NCI-H1436 treated with DMSO at 0.1 percent for 48 hours (cell line): ENCODE data around the gene LPCAT1.
"Not testable (repeated sequence)": the region's sequence is repeated elsewhere in the genome, so short reads cannot be mapped to it uniquely, and the experiment has no call there.

Experiments used
- DNase-seq: peaks from one replicate; lab custom pipeline; 2025; lab: John Stamatoyannopoulos, UW

LPCAT1 gene

DNA sequence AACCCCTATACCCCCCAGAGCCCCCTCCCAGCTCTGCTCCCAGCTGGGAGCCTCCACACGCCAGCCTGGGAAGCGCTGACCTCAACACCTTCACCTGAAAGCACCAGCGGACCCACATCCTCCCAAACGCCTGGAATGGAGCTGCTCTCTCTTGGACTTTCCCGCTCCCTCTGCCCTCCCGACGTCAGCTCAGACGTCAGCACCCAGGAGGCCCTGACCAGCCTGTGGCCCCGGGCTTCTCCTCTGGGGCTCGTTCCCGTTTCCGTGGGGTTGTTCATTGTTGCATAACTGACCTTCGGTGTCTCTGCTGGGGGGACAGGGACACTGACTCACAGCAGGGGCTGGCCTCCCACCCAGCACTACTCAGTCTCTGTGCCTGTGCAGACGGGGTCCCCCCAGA, 43.5 kb downstream of the LPCAT1 start:
- DNase-seq = no peak

DNA sequence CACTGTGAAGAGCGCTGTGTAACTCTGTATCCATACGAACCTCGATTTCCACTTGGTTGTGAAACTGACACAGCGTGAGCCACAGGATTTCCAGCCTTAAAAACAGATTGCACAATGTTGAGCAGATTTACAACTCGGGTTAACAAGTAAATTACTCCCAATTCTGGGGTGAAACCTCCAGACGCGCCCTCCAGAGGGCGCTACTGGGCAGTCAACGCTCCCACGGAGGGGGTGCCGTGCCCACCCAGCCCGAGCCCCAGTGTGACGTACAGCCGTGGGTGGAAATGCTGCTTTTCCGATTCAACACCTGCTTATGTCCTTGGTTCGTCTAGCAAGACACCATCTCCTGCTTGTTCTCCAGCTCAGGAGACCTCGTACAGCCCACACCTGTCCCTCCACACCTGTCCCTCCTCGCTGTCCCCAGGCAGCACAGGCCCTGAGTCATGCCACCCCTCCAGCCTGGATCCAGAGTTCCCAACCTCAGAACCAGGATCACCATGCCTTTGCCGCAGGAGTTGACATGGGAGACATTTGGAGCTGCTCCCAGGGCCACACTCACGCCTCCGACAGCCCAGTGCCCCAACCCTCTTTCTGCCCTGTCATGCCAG, 44.1 kb downstream of the LPCAT1 start:
- DNase-seq = no peak

DNA sequence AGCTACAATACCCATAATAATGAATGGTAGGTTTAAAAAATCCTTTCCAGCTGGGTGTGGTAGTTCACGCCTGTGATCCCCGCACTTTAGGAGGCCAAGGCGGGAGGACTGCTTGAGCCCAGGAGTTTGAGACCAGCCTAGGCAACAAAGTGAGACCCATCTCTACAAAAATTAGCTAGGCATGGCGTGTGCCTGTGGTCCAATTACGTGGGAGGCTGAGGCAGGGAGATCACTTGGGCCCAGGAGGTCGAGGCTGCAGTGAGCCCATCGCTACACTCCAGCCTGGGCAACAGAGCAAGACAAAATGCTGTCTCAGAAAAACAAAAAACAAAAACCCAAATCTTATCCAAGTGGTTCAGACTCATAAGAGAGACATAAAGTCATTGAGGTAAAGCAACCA, 44.7 kb downstream of the LPCAT1 start:
- no peak for DNase-seq

DNA sequence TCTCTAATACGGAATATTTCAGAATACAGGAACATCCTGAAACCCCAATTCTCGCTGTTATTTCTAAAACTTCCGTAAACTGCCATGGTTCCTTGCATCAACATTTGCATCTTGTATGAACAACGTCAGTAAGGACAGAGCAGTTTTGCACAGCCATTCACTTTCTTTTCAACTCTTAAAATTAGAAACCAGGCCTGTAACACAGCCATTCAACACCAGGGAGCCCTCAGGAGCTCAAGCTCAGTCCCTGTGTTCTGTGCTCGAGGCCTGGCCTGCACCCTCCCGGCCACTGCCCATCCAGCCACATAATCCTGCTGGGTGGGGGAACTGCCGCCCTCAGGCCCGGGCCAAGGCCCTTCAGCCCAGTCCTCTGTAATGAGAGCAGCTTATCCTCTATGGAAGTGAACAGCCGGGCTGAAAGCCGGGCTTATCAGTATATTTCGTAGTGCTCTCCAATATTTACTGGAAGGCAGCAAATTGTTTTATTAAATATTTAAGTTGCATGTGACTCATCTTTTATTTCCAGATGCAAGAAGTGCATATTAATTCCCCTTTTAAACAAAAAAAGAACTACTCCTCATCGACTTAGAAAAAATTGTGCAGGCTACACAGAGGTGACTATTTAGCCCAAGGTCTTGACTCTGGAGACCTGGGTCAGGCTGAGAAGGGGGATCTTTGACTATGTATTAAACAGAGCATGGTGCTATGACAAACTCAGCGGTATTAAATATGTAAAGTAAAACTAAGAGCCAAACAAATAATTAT, 45.3 kb downstream of the LPCAT1 start:
- DNase-seq = no peak

DNA sequence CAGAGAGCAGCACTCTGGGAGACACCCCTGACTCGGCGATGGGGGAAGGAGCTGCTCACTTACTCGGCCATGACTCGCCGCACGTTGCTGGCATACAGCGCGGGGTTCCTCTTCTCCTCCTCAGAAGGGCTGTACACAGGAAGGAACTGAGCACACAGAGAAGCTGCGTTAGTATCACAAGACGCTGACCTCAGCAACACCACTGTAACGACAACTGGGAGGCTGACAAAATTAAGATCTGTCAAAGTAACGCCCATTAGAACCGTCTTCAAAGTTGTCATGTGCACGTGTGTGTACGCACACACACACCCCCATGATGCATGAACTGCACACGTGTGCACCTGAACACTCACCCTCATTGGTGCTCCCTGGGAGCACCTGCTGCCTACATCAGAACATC, 46.4 kb downstream of the LPCAT1 start:
- DNase-seq = no peak

DNA sequence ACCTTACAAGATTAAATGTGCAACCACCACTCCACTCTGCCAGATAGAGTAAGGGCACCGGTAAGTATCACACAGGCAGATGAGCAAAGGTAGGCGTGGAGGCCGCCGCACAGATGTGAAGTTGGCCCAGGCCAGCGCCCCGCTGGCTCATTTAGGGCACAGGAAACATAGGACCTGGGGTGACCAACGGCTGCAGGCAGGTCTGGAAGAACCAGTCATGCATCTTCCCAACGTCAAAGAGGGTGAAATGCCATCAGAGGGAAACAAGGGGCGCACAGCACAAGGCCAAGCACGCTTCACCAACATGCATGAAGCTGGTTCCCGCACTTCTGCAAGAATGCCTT, 46.8 kb downstream of the LPCAT1 start:
- DNase-seq = no peak

DNA sequence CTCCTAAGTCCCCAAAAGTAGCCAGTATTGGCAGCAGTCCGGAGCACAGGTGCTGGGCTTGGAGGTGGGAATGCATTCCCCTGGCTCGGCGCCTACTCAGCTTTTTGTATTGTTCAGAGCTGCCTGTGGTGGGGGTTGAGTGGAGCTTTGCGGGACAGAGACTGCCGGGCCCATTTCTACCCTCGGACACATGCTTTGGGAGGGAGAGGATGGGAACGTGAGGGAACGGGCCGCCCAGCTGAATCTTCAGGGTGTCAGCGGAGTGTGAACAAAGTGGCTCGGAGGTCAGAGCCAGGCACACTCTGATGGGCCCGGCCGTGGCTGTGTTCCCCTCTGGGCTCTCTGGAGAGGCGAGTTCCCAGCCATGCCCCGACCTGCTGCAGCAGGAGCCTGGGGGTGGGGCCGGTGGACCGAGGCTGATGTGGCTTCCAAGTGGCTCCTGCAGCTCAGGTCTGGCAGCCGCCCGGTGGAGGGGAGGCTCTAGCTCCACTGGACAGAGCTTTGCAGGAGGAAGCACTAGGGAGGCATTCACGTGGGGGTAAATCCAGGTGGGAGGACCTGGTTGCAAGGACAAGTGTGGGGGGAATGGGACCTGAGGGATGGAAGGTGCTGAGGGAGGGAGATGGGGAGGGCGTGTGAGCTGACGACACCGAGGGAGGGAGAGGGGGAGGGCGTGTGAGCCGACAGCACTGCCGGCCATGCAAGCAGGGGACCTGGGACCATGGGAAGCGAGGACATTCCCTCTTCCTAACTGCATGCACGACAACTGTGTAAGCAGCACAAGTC, 47.4 kb downstream of the LPCAT1 start:
- no peak for DNase-seq

DNA sequence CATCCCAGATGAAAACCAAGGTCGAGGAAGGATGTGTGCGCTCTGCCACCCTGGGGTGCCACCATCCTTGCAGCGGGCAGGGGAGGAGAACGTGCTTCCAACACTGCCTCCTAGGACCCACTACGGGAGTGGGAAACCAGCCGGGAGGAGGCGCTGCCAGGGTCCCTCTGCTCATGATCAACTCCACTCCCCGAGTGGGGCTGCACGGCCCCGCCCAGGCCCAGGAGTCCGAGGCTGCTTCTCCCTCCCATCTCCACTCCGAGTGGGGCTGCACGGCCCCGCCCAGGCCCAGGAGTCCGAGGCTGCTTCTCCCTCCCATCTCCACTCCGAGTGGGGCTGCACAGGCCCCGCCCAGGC, 48.2 kb downstream of the LPCAT1 start:
- not testable (repeated sequence) for DNase-seq

DNA sequence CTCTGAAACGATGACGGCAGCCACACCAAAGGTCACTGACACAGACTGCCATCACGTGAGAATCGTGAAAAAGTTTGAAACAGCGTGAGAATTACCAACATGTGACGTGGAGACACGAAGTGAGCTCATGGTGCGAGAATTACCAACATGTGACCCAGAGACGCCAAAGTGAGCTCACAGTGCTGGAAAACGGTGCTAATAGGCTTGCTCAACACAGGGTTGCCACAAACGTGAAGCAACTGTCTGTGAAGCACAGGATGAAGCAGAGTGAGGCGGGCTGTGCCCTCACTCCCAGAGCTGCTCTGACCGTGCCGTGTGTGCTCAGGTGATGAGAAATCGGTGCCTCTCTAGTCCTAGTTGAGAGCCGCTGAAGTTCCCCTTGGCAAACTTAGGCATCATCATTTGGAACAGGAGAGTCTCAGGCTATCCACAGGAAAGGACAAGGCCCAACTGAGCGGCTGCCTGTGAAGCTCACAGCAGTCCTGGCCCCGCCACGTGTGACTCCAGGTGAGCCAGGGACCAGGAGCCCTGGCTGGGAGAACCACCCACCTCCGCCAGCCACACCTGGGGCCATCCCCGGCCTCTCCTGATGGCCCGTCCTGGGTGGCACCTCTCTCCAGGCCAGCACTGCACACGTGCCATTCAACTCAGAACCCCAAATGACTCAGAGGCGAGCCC, 48.8 kb downstream of the LPCAT1 start:
- DNase-seq = no peak

DNA sequence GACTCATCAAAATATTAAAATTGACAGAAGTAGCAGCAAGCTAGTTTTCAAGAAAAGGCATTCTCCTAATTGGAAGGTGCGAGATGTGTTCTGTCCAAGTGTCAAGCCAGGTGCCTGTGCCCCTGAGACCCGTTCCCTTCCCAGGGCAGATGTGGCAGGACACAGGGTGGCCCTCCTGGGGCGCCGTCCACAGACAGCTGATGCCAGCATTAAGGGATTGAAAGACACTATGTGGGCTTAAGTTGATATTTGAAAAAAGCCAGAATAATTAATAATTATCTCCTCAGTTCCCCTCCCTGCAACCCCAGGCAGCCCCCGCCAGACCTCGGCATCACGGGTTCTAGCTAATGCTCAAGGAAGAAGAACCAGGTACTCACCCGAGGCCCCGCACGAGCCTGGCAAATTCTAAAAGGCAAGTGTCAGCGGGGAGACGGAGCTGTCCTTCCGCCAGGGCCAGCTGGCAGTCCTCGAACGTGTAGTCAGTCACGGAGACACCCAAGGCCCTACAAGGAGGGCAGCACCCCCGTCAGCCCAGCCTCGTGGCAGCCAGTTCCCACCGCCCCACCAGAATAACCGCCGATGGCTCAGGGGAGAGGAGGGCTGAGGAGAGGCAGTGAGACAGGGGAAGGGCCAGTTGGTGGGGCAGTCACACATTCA, 49.4 kb downstream of the LPCAT1 start:
- DNase-seq = no peak

DNA sequence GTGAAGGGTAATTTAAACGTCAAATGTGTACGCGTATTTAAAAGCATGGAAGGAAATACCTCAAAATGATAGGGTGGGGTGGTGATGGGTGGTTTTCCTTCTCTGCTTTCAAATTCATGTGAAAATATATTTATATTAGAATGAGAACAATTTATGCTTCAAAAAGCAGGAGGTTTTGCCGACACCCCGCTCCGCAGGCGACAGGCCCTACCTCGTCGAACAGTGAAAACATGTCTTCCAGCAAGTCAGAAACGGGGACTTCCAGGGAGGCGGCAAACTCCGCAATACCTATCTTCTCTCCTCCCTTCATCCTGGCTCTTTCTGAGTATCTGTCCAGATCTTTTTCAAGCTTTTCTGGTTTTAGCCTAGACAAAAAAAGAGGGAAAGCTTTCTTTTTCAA, 50.0 kb downstream of the LPCAT1 start:
- no peak for DNase-seq

DNA sequence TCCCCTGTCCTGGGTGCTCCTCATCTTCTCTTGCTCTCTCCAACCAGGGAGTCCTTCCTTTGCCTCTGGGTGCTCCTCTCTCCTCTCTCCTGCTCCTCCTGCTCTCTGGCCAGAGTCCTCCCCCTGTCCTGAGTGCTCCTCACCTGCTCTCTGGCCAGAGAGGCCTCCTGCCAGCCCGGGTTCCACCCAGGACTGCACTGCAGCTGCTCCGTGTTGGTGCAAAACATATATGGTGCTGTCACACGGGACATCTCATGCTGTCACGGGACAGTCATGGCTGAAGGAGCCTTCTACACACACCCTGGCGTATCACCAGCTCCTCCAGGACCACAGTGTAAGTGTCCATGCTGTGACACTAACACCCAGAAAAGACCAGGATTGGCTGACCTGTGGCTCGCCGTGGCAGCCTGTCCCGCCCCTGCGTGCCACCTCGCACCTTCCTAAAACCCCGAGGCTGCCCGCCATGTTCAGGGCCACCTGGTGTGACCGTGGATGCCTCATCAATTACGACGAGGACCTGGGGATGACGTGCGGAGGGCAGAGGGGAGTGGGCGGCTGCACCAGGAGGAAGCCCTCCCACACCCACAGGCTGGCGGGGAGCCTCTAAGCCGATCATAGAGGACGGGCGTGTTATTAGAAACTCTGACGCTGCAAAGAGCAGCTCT, 50.7 kb downstream of the LPCAT1 start:
- no peak for DNase-seq

DNA sequence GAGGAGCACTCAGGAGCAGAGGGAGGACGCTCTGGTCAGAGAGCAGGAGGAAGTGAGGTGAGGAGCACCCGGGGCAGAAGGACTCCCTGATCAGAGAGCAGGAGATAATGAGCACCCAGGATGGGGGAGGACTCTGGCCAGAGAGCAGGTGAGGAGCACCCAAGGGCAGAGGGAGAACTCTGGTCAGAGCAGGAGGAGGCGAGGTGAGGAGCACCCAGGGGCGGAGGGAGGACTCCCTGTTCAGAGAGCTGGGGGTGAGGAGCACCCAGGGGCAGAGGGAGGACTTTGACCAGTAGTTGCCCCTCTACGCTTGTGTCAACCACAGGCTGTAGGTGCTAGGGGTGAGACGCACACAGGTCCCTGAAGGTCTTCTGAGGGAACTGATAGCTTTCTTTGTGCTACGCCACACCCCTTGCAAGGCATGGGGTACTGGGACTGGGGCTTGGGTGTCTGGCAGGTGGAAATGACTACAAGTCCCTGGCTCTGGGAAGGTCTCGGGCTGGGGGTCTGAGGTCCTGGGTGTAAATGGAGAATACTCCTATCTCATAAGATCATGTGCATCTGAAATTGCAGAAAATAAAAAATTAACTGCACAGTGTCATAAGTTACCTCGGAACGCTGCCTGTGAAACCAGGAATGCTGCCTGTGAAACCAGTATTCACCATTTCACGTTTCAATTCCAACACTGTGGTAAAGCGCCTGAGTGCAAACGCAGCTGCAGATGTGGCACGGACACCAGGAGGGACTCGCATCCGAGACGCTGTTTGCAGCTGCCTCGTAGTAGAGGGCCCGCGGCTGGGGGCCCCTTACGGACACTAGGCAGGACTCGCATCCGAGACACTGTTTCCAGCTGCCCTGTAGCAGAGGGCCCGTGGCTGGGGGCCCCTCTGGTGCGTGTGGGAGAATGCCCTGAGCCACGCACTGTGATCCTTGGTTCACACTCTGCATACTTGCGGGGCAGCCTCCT, 51.5 kb downstream of the LPCAT1 start:
- DNase-seq = no peak

DNA sequence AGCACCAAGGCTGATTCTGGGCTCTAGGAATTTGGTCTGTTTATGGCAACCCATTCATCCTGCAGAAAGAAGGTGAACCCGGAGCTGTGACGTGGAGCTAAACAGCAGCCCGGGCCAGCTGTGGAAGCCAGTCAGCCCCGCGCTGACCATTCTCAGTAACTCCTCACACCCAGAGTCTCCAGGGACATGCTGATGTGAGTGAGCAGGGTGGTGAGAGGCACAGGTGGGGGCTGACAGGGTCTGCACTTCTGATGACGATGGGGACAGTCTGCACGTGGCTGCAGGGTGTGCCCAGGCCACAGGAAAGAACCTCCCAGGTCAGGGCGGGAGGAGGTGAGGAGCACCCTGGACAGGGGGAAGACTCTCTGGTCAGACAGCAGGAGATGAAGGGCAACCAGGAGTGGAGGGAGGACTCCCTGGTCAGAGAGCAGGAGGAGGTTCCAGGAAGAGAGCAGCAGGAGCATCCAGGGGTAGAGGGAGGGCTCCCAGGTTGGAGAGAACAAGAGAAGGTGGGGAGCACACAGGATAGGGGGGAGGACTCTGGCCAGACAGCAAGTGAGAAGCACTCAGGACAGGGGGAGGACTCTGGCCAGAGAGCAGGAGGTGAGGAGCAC, 52.4 kb downstream of the LPCAT1 start:
- no peak for DNase-seq

DNA sequence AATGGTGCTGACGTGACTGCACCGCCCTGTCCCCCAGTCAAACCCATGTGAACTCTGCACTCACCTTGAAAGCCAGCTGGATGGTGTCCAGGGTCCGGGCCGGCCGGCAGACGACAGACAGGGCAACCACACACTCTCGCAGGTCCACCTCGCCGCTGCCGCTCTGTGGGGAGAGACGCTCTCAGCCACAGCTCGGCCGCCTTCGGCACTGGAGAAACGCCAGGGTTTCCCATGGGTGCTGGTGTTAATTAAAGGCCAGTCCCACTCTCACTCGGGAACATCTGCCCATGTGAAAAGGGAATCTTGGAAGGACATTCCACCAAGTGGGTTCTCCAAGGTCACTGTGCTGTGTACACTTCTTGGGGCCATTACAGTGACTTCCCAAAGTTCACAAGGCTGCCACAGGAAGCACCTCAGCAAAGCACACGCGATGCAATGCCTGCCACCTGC, 53.0 kb downstream of the LPCAT1 start:
- no peak for DNase-seq

DNA sequence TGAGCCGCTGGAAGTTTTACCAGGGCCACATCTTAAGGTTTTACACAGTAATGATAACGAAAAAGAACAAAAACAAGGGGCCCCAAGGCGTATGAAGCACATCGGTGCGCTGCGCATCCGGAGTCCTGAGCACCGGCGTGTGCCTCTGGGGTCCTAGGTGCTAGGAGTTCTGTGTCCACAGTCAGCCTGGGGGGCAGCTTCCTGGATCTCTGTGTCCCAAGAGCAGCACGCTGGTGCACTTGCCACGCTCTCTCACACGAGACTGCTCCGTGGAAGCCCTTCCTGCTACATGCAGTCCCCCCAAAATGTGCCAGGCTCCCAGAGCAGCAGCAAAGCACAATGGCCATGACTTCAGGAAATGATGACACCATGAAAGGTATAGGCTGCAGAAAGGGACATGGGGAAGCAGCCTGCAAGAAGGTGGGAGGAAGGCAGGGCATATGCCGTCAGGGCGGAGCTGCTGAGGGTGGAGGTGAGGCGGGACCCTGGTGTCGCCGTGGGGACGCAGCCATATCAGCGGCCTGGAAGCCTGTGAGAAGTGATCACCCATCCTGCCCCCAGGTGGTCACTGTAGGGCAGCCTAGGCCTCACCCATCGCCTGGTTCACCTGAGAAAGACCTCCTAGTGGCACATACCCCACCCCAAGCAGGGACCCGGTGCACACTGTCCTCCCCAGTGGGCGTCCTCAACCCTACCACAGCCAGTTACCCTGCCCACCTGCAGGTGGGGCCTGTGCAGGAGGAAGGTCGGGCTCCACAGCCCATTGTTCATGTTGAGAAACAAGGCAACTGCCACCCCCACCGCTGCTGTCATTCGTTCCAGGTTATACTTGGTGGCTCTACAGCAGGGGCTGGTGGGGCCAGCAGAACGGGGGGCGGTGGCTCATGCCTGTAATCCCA, 54.9 kb downstream of the LPCAT1 start:
- DNase-seq = no peak

DNA sequence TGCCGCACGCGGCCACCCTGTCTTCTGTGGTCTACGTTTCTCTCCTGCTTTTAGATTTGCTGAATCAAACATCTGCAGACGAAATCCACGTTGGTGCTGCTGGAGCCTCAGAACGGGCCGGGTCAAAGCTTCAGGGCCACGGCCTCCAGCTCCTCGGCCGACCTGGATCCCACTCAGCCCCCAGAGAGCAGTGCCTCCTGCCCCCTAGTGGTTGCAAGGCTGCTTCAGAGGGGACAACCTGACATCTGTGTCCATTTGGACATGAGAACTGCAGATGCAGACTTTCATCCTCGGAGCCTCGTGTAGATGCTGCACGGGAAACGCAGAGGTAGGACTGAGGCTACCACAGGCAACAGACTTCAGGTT, 55.5 kb downstream of the LPCAT1 start:
- no peak for DNase-seq

DNA sequence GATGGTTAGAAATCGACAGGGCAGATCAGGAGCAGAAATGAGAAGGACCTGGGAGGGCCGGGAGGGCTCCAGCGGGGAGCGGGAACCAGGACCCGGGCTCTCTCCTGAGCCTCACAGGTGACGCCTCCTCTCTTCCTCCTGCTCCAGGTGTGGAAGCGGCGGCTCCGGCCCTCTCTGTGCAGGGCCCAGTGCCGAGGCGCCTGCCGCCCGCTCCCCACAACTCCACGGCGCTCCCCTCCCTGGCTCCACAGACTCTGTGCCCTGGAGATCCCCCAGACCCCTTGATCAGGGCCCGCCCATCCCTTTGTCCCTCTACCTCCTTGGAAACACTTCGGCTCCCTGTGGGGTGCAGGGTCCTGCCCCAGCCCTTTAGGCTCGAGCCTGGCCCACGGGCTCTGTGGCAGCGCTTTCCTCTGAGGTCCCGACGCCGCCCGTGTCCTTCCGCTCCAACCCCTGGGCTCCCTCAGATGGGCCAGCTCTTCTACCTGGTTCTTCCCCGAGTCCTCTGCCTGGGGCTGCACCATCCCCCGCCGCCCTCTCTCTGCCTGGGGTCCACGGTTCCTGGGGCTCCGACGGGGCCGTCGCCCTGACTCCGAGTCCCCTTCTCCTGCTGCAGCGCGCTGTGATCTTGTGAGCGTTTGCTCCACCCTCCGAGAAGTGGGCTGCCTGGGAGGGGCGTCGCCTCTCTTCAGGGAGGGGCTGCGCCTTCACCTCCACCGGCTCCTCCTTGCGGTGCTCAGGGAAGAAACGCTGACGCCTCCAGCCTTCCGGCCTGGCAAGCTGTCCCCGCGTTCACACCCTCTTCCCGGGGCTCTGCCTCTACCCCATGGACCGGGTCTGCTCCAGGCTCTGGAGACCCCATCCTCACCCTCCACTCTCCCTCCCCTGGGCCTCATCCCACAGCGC, 56.2 kb downstream of the LPCAT1 start:
- no peak for DNase-seq
